CD14-positive monocyte (primary cell): ENCODE data around the gene COL21A1. TPM values are rescaled to one million over a fixed set of nuclear protein-coding genes. Genes with fewer than 3 reads are reported as not detected.

Source experiments
- DNase-seq, 3 donors: peaks; one replicate each; pipeline ENCODE4 v3.0.0-alpha.2; 2011 to 2022
- H2AFZ ChIP-seq: 2 replicates; pipeline ENCODE4 v1.6.0; 2012; ENCODE audit warnings: mild to moderate bottlenecking, low read depth, low read length, inconsistent platforms; ENCODE audit not compliant: insufficient read depth, poor library complexity, severe bottlenecking
- H3K27ac ChIP-seq, 2 donors: 1 replicate in 1 of 2; 2 replicates in 1 of 2; pipeline ENCODE4 v1.5.1; 2012 to 2013; ENCODE audit warnings: low read length in 2 of 2, control low read depth in 1 of 2, inconsistent platforms in 1 of 2, low read depth in 1 of 2, mild to moderate bottlenecking in 1 of 2
- H3K27me3 ChIP-seq, 2 donors: one replicate each; pipeline versions ENCODE4 v1.6.0 to v1.6.1; 2011 to 2013; ENCODE audit warnings: low read length in 2 of 2; ENCODE audit not compliant: control insufficient read depth in 2 of 2, insufficient read depth in 2 of 2
- H3K36me3 ChIP-seq, 2 donors: replicated peaks in 1 of 2; 1 replicate in 1 of 2; 2 replicates in 1 of 2; pipeline versions ENCODE4 v1.5.1 to v1.6.1; 2012 to 2013; ENCODE audit warnings: low read length in 2 of 2, control low read depth in 1 of 2, inconsistent platforms in 1 of 2, mild to moderate bottlenecking in 1 of 2; ENCODE audit not compliant: insufficient read depth in 2 of 2, control insufficient read depth in 1 of 2
- H3K4me1 ChIP-seq, 2 donors: 1 replicate in 1 of 2; 2 replicates in 1 of 2; pipeline versions ENCODE4 v1.5.1 to v1.6.1; 2012 to 2013; ENCODE audit warnings: low read length in 2 of 2, control low read depth in 1 of 2, inconsistent platforms in 1 of 2, mild to moderate bottlenecking in 1 of 2, moderate library complexity in 1 of 2; ENCODE audit not compliant: insufficient read depth in 2 of 2, control insufficient read depth in 1 of 2
- H3K4me2 ChIP-seq: replicated peaks from 2 replicates; pipeline ENCODE3; 2012; ENCODE audit warnings: low read length, moderate library complexity, mild to moderate bottlenecking; ENCODE audit not compliant: poor library complexity, severe bottlenecking; ENCODE audit errors: extremely low read depth
- H3K4me3 ChIP-seq, 3 experiments: fragments of 200-600 bp in 1 of 3; sonication (generic) in 1 of 3; replicated peaks in 1 of 3; 1 replicate in 2 of 3; 2 replicates in 1 of 3; pipeline ENCODE4 v1.5.1; 2011 to 2013; ENCODE audit warnings: low read length in 3 of 3, mild to moderate bottlenecking in 3 of 3, control low read depth in 2 of 3, low read depth in 2 of 3, inconsistent platforms in 1 of 3, moderate library complexity in 1 of 3
- H3K79me2 ChIP-seq: 2 replicates; pipeline ENCODE4 v1.6.0; 2012; ENCODE audit warnings: mild to moderate bottlenecking, control low read depth, inconsistent platforms, low read length, moderate library complexity; ENCODE audit not compliant: insufficient read depth
- H3K9ac ChIP-seq: 2 replicates; pipeline ENCODE4 v1.6.0; 2017; ENCODE audit warnings: low read length, mild to moderate bottlenecking; ENCODE audit not compliant: insufficient read depth, poor library complexity, severe bottlenecking
- H3K9me3 ChIP-seq, 2 donors: replicated peaks in 1 of 2; 1 replicate in 1 of 2; 2 replicates in 1 of 2; pipeline versions ENCODE4 v1.5.1 to v1.6.1; 2012 to 2013; ENCODE audit warnings: low read length in 2 of 2, control low read depth in 1 of 2; ENCODE audit not compliant: control insufficient read depth in 1 of 2, insufficient read depth in 1 of 2
- H4K20me1 ChIP-seq: 2 replicates; pipeline ENCODE4 v1.6.0; 2012; ENCODE audit warnings: mild to moderate bottlenecking, low read length, control low read depth, moderate library complexity; ENCODE audit not compliant: insufficient read depth
- H3K27ac Mint-ChIP-seq, 7 donors: one replicate each; pipeline ENCODE4 v1.8.0; 2020; ENCODE audit warnings: mild to moderate bottlenecking in 7 of 7, mixed read lengths in 7 of 7, moderate library complexity in 6 of 7, inconsistent platforms in 2 of 7
- H3K27me3 Mint-ChIP-seq, 3 donors: one replicate each; pipeline ENCODE4 v1.8.0; 2021 to 2022; ENCODE audit warnings: low read depth in 3 of 3, mild to moderate bottlenecking in 3 of 3, mixed read lengths in 3 of 3, moderate library complexity in 3 of 3, inconsistent platforms in 1 of 3
- H3K36me3 Mint-ChIP-seq, 2 donors: one replicate each; pipeline ENCODE4 v1.8.0; 2020; ENCODE audit warnings: mixed read lengths in 2 of 2, inconsistent platforms in 1 of 2, mild to moderate bottlenecking in 1 of 2
- H3K4me1 Mint-ChIP-seq: one replicate; pipeline ENCODE4 v1.8.0; 2020; ENCODE audit warnings: mild to moderate bottlenecking, mixed read lengths
- H3K4me3 Mint-ChIP-seq, 2 donors: one replicate each; pipeline ENCODE4 v1.8.0; 2020; ENCODE audit warnings: mild to moderate bottlenecking in 2 of 2, mixed read lengths in 2 of 2, moderate library complexity in 1 of 2
- H3K9me3 Mint-ChIP-seq, 7 donors: one replicate each; pipeline ENCODE4 v1.8.0; 2020 to 2022; ENCODE audit warnings: mixed read lengths in 7 of 7, mild to moderate bottlenecking in 6 of 7, moderate library complexity in 6 of 7, inconsistent platforms in 2 of 7
- WGBS: methylation state at CpG from one replicate; pipeline ENCODE4 v1.1.5; 2013; ENCODE audit warnings: missing lambda C conversion rate; ENCODE audit not compliant: insufficient coverage; 5-methylcytosine and 5-hydroxymethylcytosine counted together
- intact Hi-C, 2 donors: fragments of 100-400 bp; cut with micrococcal nuclease; formaldehyde crosslinking; loops; one replicate each; pipeline versions ENCODE4 v1.15.0 to v1.15.1; 2023
- polyA plus RNA-seq, 3 donors: library from polyadenylated mRNA; depleted of rRNA in 1 of 3; unstranded in 2 of 3; stranded (reverse) in 1 of 3; fragments of 300-500 nt in 2 of 3; fragments of >200 nt in 1 of 3; fragmentation: Illumina TruSeq in 2 of 3; gene quantifications; 1 replicate in 2 of 3; 2 replicates in 1 of 3; pipeline ENCODE4 v1.2.3, GENCODE V29; 2012 to 2021
- TF ChIP-seq, protein P1 (sequence below): fragments of 200-600 bp; IDR thresholded peaks from one replicate; pipeline ENCODE4 v1.8.0; 2022; ENCODE audit warnings: antibody characterized with exemption, mild to moderate bottlenecking

The COL21A1 gene
- polyA plus RNA-seq, 3 donors: 0.03 TPM; not detected in 2

GRCh38 chr6:56062836-56063235 lies 184.5 kb downstream of the COL21A1 start:
- no CpG with 5 or more reads among the region's 1 CpG for WGBS
- Histone ChIP-seq H3K9me3 (peaks cover 0 to 3% of the 10 kb centered on the region in 2 donors), H3K79me2 (no peaks in the 10 kb centered on the region), H3K4me2 (no peak overlapping the region), H3K4me3 (no peak overlapping the region), H3K27me3 (peaks cover 1 to 3% of the 10 kb centered on the region in 2 donors), H3K36me3 (no peaks in the 10 kb centered on the region), H2AFZ (no peak overlapping the region), H4K20me1 (no peaks in the 10 kb centered on the region), H3K27ac (no peak overlapping the region), H3K4me1 (no peaks in the 10 kb centered on the region), H3K9ac (no peak overlapping the region)
- Mint-ChIP-seq H3K4me3 (no peak overlapping the region), H3K4me1 (no peaks in the 10 kb centered on the region), H3K27ac (no peak overlapping the region), H3K27me3 (peaks cover 2 to 10% (median 3%) of the 10 kb centered on the region in 3 donors), H3K36me3 (no peaks in the 10 kb centered on the region), H3K9me3 (peaks cover 0 to 3% (median 0%) of the 10 kb centered on the region in 7 donors)
- intact Hi-C loops: no loop called here
- no peak for DNase-seq
- TF ChIP-seq, protein P1, sequence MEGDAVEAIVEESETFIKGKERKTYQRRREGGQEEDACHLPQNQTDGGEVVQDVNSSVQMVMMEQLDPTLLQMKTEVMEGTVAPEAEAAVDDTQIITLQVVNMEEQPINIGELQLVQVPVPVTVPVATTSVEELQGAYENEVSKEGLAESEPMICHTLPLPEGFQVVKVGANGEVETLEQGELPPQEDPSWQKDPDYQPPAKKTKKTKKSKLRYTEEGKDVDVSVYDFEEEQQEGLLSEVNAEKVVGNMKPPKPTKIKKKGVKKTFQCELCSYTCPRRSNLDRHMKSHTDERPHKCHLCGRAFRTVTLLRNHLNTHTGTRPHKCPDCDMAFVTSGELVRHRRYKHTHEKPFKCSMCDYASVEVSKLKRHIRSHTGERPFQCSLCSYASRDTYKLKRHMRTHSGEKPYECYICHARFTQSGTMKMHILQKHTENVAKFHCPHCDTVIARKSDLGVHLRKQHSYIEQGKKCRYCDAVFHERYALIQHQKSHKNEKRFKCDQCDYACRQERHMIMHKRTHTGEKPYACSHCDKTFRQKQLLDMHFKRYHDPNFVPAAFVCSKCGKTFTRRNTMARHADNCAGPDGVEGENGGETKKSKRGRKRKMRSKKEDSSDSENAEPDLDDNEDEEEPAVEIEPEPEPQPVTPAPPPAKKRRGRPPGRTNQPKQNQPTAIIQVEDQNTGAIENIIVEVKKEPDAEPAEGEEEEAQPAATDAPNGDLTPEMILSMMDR: no peak

DNA sequence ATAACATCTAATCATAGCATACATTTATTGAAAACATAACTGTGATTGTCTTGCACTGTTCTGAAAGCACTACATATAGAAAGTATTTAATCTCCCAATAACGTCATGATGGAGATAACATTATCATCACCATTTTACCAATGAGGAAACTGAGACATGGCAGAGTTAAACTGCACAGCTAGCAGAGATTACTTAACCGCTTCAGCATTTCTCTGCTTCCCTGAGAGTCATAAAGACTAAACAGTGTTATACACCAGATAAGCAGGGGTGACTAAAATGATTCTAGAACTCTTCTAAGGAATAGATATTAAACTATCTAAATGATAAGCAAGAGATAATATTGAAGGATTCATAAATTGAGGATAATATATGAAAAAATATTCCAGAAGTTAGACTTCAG lies 188.7 kb downstream of the COL21A1 start:
- no peak for DNase-seq
- Histone ChIP-seq H3K27ac (no peak overlapping the region), H3K4me2 (no peak overlapping the region), H3K9me3 (no peaks in the 10 kb centered on the region), H3K4me3 (no peak overlapping the region), H3K79me2 (no peaks in the 10 kb centered on the region), H2AFZ (no peak overlapping the region), H4K20me1 (no peaks in the 10 kb centered on the region), H3K36me3 (no peaks in the 10 kb centered on the region), H3K9ac (no peak overlapping the region), H3K27me3 (no peaks in the 10 kb centered on the region), H3K4me1 (no peaks in the 10 kb centered on the region)
- TF ChIP-seq, protein P1: no peak
- H3K27me3 Mint-ChIP-seq: peaks cover 0 to 3% (median 2%) of the 10 kb centered on the region in 3 donors
- peaks cover 0 to 3% (median 0%) of the 10 kb centered on the region in 7 donors for H3K9me3 Mint-ChIP-seq
- intact Hi-C loops: no loop called here
- no peaks in the 10 kb centered on the region for H3K4me1 Mint-ChIP-seq
- H3K36me3 Mint-ChIP-seq: no peaks in the 10 kb centered on the region
- no CpG with 5 or more reads among the region's 2 CpGs for WGBS
- no peak overlapping the region for H3K27ac Mint-ChIP-seq
- no peak overlapping the region for H3K4me3 Mint-ChIP-seq
